NCI-H2196 treated with DMSO at 0.1 percent for 48 hours (cell line): ENCODE measurements around the gene CHST11.
"Not testable (repeated sequence)": the region's sequence is repeated elsewhere in the genome, so short reads cannot be mapped to it uniquely, and the experiment has no call there.

ENCODE experiments used
- DNase-seq: peaks from one replicate; lab custom pipeline; 2025; ENCODE audit not compliant: unreplicated experiment; lab: John Stamatoyannopoulos, UW

CHST11 gene

GRCh38 chr12:104555648-104556047 is 98.9 kb downstream of the CHST11 start:
- DNase-seq, result peak; percentile 38

GRCh38 chr12:104557488-104558195 is 100.9 kb downstream of the CHST11 start:
- DNase-seq, result no peak

- no peak for DNase-seq
These were observed 104.1 kb downstream of the CHST11 start for GRCh38 chr12:104560881-104561280.

- DNase-seq, result no peak
These were observed 106.0 kb downstream of the CHST11 start for GRCh38 chr12:104562763-104563162.

- not testable (repeated sequence) for DNase-seq
These were observed 107.9 kb downstream of the CHST11 start for GRCh38 chr12:104564662-104565061.

GRCh38 chr12:104565606-104566243 is 109.0 kb downstream of the CHST11 start:
- DNase-seq, result no peak

- no peak for DNase-seq
These were observed 109.7 kb downstream of the CHST11 start for GRCh38 chr12:104566244-104566993.

GRCh38 chr12:104567832-104568486 is 111.2 kb downstream of the CHST11 start:
- DNase-seq, result no peak

GRCh38 chr12:104568487-104568868 is 111.7 kb downstream of the CHST11 start:
- no peak for DNase-seq

GRCh38 chr12:104568935-104569334 is 112.2 kb downstream of the CHST11 start:
- no peak for DNase-seq

- no peak for DNase-seq
These were observed 112.8 kb downstream of the CHST11 start for GRCh38 chr12:104569346-104570173.

- no peak for DNase-seq
These were observed 113.6 kb downstream of the CHST11 start for GRCh38 chr12:104570174-104570907.

GRCh38 chr12:104571328-104571727 is 114.6 kb downstream of the CHST11 start:
- no peak for DNase-seq

GRCh38 chr12:104574353-104574752 is 117.6 kb downstream of the CHST11 start:
- DNase-seq, result not testable (repeated sequence)

- not testable (repeated sequence) for DNase-seq
These were observed 118.0 kb downstream of the CHST11 start for GRCh38 chr12:104574758-104575157.

- no peak for DNase-seq
These were observed 118.9 kb downstream of the CHST11 start for GRCh38 chr12:104575442-104576186.

GRCh38 chr12:104576187-104576778 is 119.5 kb downstream of the CHST11 start:
- DNase-seq, result no peak

GRCh38 chr12:104576980-104577580 is 120.3 kb downstream of the CHST11 start:
- no peak for DNase-seq
